H9 (cell line): ENCODE measurements around the gene SLC16A3. TPM values are rescaled to one million over a fixed set of nuclear protein-coding genes. Genes with fewer than 3 reads are reported as not detected.

ENCODE experiments used
- DNase-seq: peaks from one replicate; pipeline ENCODE4 v3.0.0-alpha.2; 2017
- H2AFZ ChIP-seq: one replicate; pipeline ENCODE4 v1.6.1; 2013; ENCODE audit warnings: mild to moderate bottlenecking, low read length, control low read depth, moderate library complexity
- H2AK5ac ChIP-seq: 2 replicates; pipeline ENCODE4 v1.6.1; 2013; ENCODE audit warnings: low read length, control low read depth, mixed read lengths; ENCODE audit not compliant: insufficient read length
- H2BK120ac ChIP-seq: one replicate; pipeline ENCODE4 v1.6.1; 2013; ENCODE audit warnings: low read depth, mild to moderate bottlenecking, low read length, control low read depth, inconsistent platforms; ENCODE audit not compliant: poor library complexity, severe bottlenecking
- H2BK12ac ChIP-seq: 2 replicates; pipeline ENCODE4 v1.6.1; 2013; ENCODE audit warnings: low read length, control low read depth, mixed read lengths, low read depth; ENCODE audit not compliant: insufficient read length
- H2BK15ac ChIP-seq: 2 replicates; pipeline ENCODE4 v1.6.1; 2013; ENCODE audit warnings: low read depth, low read length, control low read depth
- H2BK20ac ChIP-seq: one replicate; pipeline ENCODE4 v1.6.1; 2013; ENCODE audit warnings: low read depth, mild to moderate bottlenecking, low read length, control low read depth, inconsistent platforms; ENCODE audit not compliant: poor library complexity, severe bottlenecking
- H2BK5ac ChIP-seq: 2 replicates; pipeline ENCODE4 v1.6.1; 2013; ENCODE audit warnings: low read length, control low read depth, mixed read lengths; ENCODE audit not compliant: insufficient read length
- H3K14ac ChIP-seq: 2 replicates; pipeline ENCODE4 v1.6.1; 2013; ENCODE audit warnings: low read length, control low read depth; ENCODE audit not compliant: insufficient read depth
- H3K18ac ChIP-seq: 2 replicates; pipeline ENCODE4 v1.6.1; 2013; ENCODE audit warnings: low read depth, mild to moderate bottlenecking, mixed read lengths, low read length, control low read depth; ENCODE audit not compliant: insufficient read length
- H3K23ac ChIP-seq: 2 replicates; pipeline ENCODE4 v1.6.1; 2013; ENCODE audit warnings: low read length, control low read depth, mixed read lengths, low read depth; ENCODE audit not compliant: insufficient read length
- H3K23me2 ChIP-seq: 2 replicates; pipeline ENCODE4 v1.6.1; 2013; ENCODE audit warnings: low read depth, mild to moderate bottlenecking, mixed read lengths, low read length, control low read depth; ENCODE audit not compliant: insufficient read length, poor library complexity, severe bottlenecking
- H3K27ac ChIP-seq: 2 replicates; pipeline ENCODE4 v1.5.1; 2013; ENCODE audit warnings: low read length, control low read depth, mixed read lengths, low read depth; ENCODE audit not compliant: insufficient read length
- H3K27me3 ChIP-seq: 2 replicates; pipeline ENCODE4 v1.6.1; 2013; ENCODE audit warnings: low read length, control low read depth, inconsistent platforms; ENCODE audit not compliant: insufficient read depth
- H3K4ac ChIP-seq: 2 replicates; pipeline ENCODE4 v1.6.1; 2013; ENCODE audit warnings: low read depth, mild to moderate bottlenecking, control low read depth, inconsistent platforms, low read length, moderate library complexity
- H3K4me1 ChIP-seq: 2 replicates; pipeline ENCODE4 v1.6.1; 2013; ENCODE audit warnings: low read length, control low read depth, inconsistent platforms; ENCODE audit not compliant: insufficient read depth
- H3K4me2 ChIP-seq: 2 replicates; pipeline ENCODE4 v1.6.1; 2013; ENCODE audit warnings: low read length, control low read depth, mixed read lengths; ENCODE audit not compliant: insufficient read length, insufficient read depth
- H3K56ac ChIP-seq: 2 replicates; pipeline ENCODE4 v1.6.1; 2013; ENCODE audit warnings: low read depth, mild to moderate bottlenecking, mixed read lengths, low read length, control low read depth; ENCODE audit not compliant: insufficient read length
- H3K79me1 ChIP-seq: 2 replicates; pipeline ENCODE4 v1.6.1; 2013; ENCODE audit warnings: low read depth, mild to moderate bottlenecking, moderate library complexity, low read length, control low read depth, inconsistent platforms; ENCODE audit not compliant: insufficient read depth, poor library complexity, severe bottlenecking
- H3K79me2 ChIP-seq: 2 replicates; pipeline ENCODE4 v1.6.1; 2013; ENCODE audit warnings: low read length, control low read depth, inconsistent platforms; ENCODE audit not compliant: insufficient read depth
- H3K9ac ChIP-seq: 2 replicates; pipeline ENCODE4 v1.6.1; 2013; ENCODE audit warnings: low read length, control low read depth, mixed read lengths; ENCODE audit not compliant: insufficient read length; ENCODE audit errors: extremely low read depth
- H3K9me3 ChIP-seq: one replicate; pipeline ENCODE4 v1.6.1; 2013; ENCODE audit warnings: low read depth, low read length, inconsistent platforms; ENCODE audit not compliant: control insufficient read depth
- H3T11ph ChIP-seq: one replicate; pipeline ENCODE4 v1.6.1; 2013; ENCODE audit warnings: mild to moderate bottlenecking, low read length, control low read depth, inconsistent platforms
- H4K20me1 ChIP-seq: one replicate; pipeline ENCODE4 v1.6.1; 2013; ENCODE audit not compliant: control insufficient read depth, insufficient read length, insufficient read depth
- H4K5ac ChIP-seq: 2 replicates; pipeline ENCODE4 v1.6.1; 2013; ENCODE audit warnings: low read depth, mild to moderate bottlenecking, mixed read lengths, low read length, control low read depth; ENCODE audit not compliant: insufficient read length
- H4K8ac ChIP-seq: replicated peaks from 2 replicates; pipeline ENCODE4 v1.6.1; 2013; ENCODE audit warnings: low read length, control low read depth, mixed read lengths, low read depth; ENCODE audit not compliant: insufficient read length
- H4K91ac ChIP-seq: 2 replicates; pipeline ENCODE4 v1.6.1; 2013; ENCODE audit warnings: low read depth, mild to moderate bottlenecking, moderate library complexity, mixed read lengths, low read length, control low read depth; ENCODE audit not compliant: insufficient read length
- H3K27ac Mint-ChIP-seq, 3 experiments: 2 replicates in 2 of 3; 3 replicates in 1 of 3; pipeline ENCODE4 v1.8.0; 2020 to 2021; ENCODE audit warnings: mixed read lengths in 3 of 3, mild to moderate bottlenecking in 1 of 3, moderate library complexity in 1 of 3
- H3K27me3 Mint-ChIP-seq: 2 replicates; pipeline ENCODE4 v1.8.0; 2021; ENCODE audit warnings: low read depth, mild to moderate bottlenecking, moderate library complexity, mixed read lengths
- H3K36me3 Mint-ChIP-seq, 3 experiments: 2 replicates in 2 of 3; 3 replicates in 1 of 3; pipeline ENCODE4 v1.8.0; 2020 to 2021; ENCODE audit warnings: low read depth in 3 of 3, mixed read lengths in 3 of 3; ENCODE audit not compliant: insufficient read depth in 1 of 3
- H3K4me1 Mint-ChIP-seq, 2 experiments: 2 replicates each; pipeline ENCODE4 v1.8.0; 2020; ENCODE audit warnings: mixed read lengths in 2 of 2
- H3K4me3 Mint-ChIP-seq, 2 experiments: 2 replicates in 1 of 2; 3 replicates in 1 of 2; pipeline ENCODE4 v1.8.0; 2020 to 2021; ENCODE audit warnings: mild to moderate bottlenecking in 2 of 2, mixed read lengths in 2 of 2, moderate library complexity in 1 of 2
- H3K9me3 Mint-ChIP-seq, 2 experiments: 2 replicates in 1 of 2; 3 replicates in 1 of 2; pipeline ENCODE4 v1.8.0; 2020; ENCODE audit warnings: mild to moderate bottlenecking in 2 of 2, mixed read lengths in 2 of 2, moderate library complexity in 1 of 2
- WGBS: extraction: QIAGEN DNeasy Blood & Tissue Kit; methylation state at CpG from one replicate; pipeline ENCODE4 v1.1.7; 2013; ENCODE audit warnings: missing lambda C conversion rate, low lambda C conversion rate, mixed read lengths; ENCODE audit not compliant: insufficient read length; ENCODE audit errors: extremely low coverage; 5-methylcytosine and 5-hydroxymethylcytosine counted together
- microRNA-seq: library from miRNA; unstranded; fragments of <30 nt; microRNA quantifications from one replicate; pipeline ENCODE4, GENCODE V29; 2020; ENCODE audit warnings: borderline microRNAs expressed
- total RNA-seq: library from RNA; stranded (reverse); gene quantifications from 2 replicates; pipeline ENCODE4 v1.2.1, GENCODE V29; 2021
- TF ChIP-seq, protein P1 (sequence below): fragments of 200-600 bp; sonication (generic); conservative IDR thresholded peaks from 3 replicates; pipeline ENCODE4 v1.8.0; 2021; ENCODE audit warnings: antibody characterized with exemption, mild to moderate bottlenecking

Gene SLC16A3
- total RNA-seq, 1 experiment from 2014 or later, result 28.4 TPM

DNA sequence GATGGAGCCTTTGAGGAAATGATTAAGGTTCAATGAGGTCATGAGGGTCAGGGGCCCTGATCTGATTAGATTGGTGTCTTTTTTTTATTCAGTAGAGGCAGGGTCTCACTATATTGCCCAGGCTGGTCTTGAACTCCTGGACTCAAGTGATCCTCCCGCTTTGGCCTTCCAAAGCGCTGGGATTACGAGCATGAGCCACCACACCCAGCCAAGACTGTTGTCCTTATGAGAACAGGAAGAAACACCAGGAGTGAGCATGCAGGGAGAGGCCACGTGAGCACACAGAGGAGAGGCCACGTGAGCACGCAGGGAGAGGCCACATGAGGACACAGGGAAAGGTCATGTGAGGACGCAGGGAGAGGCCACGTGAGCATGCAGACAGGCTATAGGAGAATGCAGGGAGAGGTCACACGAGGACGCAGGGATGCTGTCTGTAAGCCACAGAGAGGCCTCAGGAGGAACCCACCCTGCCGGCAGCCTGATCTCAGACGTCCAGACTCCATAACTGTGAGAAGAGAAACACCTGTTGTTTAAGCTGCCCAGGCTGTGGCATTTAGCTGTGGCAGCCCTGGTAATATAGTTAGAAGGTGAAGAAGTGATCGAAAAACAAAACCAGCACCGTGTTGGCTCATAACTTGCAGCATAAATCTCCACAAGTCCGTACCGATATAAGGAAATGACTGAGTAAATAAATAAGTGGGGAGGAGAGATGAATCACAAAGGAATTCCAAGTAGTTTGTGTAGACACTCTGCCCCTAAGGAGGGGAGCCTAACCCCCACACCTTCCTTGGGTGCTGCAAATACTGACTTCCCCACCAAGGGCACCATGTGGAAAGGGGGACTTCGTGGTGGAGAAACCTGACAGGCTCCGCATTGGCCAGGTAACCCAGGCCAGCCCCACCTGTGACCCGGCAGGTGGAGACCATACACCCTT, 59.3 kb downstream of the SLC16A3 start:
- no peak overlapping the region for H3K4me2 ChIP-seq
- no peak overlapping the region for H3K4ac ChIP-seq
- no peak overlapping the region for H3K9ac ChIP-seq
- H3K56ac ChIP-seq, result no peak overlapping the region
- no peak overlapping the region for H3K18ac ChIP-seq
- H4K5ac ChIP-seq, result no peak overlapping the region
- H2BK5ac ChIP-seq, result no peak overlapping the region
- no CpG with 5 or more reads among the region's 19 CpGs for WGBS
- DNase-seq, result no peak
- H3K9me3 ChIP-seq, result no peaks in the 10 kb centered on the region
- H2AK5ac ChIP-seq, result no peak overlapping the region
- no peak overlapping the region for H2BK15ac ChIP-seq
- H4K91ac ChIP-seq, result no peak overlapping the region
- H4K8ac ChIP-seq, result no peak overlapping the region
- no peak overlapping the region for H3K4me3 Mint-ChIP-seq
- no peak overlapping the region for H3K27ac ChIP-seq
- no peak overlapping the region for H3K14ac ChIP-seq
- no peaks in the 10 kb centered on the region for H3K4me1 ChIP-seq
- no peak overlapping the region for H3K23ac ChIP-seq
- no peak overlapping the region for H2BK20ac ChIP-seq
- H3K79me2 ChIP-seq, result no peaks in the 10 kb centered on the region
- peaks cover 0 to 5% of the 10 kb centered on the region in 2 experiments; a peak in 1 of 5 replicates for H3K9me3 Mint-ChIP-seq
- no peak overlapping the region for H2BK12ac ChIP-seq
- no peak overlapping the region for H3T11ph ChIP-seq
- H2BK120ac ChIP-seq, result no peak overlapping the region
- H3K36me3 Mint-ChIP-seq, result no peaks in the 10 kb centered on the region
- H3K27ac Mint-ChIP-seq, result no peak overlapping the region
- H3K23me2 ChIP-seq, result peaks cover 3% of the 10 kb centered on the region
- H3K27me3 Mint-ChIP-seq, result peaks cover 13% of the 10 kb centered on the region
- no peaks in the 10 kb centered on the region for H4K20me1 ChIP-seq
- H2AFZ ChIP-seq, result no peak overlapping the region
- TF ChIP-seq, protein P1, sequence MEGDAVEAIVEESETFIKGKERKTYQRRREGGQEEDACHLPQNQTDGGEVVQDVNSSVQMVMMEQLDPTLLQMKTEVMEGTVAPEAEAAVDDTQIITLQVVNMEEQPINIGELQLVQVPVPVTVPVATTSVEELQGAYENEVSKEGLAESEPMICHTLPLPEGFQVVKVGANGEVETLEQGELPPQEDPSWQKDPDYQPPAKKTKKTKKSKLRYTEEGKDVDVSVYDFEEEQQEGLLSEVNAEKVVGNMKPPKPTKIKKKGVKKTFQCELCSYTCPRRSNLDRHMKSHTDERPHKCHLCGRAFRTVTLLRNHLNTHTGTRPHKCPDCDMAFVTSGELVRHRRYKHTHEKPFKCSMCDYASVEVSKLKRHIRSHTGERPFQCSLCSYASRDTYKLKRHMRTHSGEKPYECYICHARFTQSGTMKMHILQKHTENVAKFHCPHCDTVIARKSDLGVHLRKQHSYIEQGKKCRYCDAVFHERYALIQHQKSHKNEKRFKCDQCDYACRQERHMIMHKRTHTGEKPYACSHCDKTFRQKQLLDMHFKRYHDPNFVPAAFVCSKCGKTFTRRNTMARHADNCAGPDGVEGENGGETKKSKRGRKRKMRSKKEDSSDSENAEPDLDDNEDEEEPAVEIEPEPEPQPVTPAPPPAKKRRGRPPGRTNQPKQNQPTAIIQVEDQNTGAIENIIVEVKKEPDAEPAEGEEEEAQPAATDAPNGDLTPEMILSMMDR, result no peak
- peaks cover 8 to 18% of the 10 kb centered on the region in 2 experiments for H3K4me1 Mint-ChIP-seq
- H3K79me1 ChIP-seq, result no peaks in the 10 kb centered on the region
- no peaks in the 10 kb centered on the region for H3K27me3 ChIP-seq

Small RNAs within 50 kb of the gene (microRNA-seq; reads per million reads assigned to microRNA genes)
- gene MIR6787, result not detected

Other genes with a start within 250 kb of the SLC16A3 start
- gene CENPX, start 206.2 kb upstream of the SLC16A3 start, total RNA-seq, result 77.9 and 82.8 TPM in 2 replicates
- 28.7 and 30.6 TPM in 2 replicates for gene LRRC45, start 205.7 kb upstream of the SLC16A3 start, total RNA-seq
- 84.8 and 85.8 TPM in 2 replicates for gene RAC3, start 197.4 kb upstream of the SLC16A3 start, total RNA-seq
- 90.6 and 93.6 TPM in 2 replicates for gene DCXR, start 191.3 kb upstream of the SLC16A3 start, total RNA-seq
- gene RFNG, start 177.2 kb upstream of the SLC16A3 start, total RNA-seq, result 34.0 and 36.5 TPM in 2 replicates
- 164 TPM in 2 replicates for gene GPS1, start 177.1 kb upstream of the SLC16A3 start, total RNA-seq
- 103 and 104 TPM in 2 replicates for gene DUS1L, start 163.2 kb upstream of the SLC16A3 start, total RNA-seq
- gene FASN, start 130.8 kb upstream of the SLC16A3 start, total RNA-seq, result 420 and 433 TPM in 2 replicates
- 11.0 and 14.6 TPM in 2 replicates for gene CCDC57, start 16.2 kb upstream of the SLC16A3 start, total RNA-seq
- gene CSNK1D, start 44.7 kb downstream of the SLC16A3 start, total RNA-seq, result 137 and 144 TPM in 2 replicates
- gene CD7, start 88.6 kb downstream of the SLC16A3 start, total RNA-seq, result 0.22 and 0.35 TPM in 2 replicates
- 0.28 and 0.70 TPM in 2 replicates for gene SECTM1, start 104.7 kb downstream of the SLC16A3 start, total RNA-seq
- 1.4 and 1.5 TPM in 2 replicates for gene TEX19, start 130.2 kb downstream of the SLC16A3 start, total RNA-seq
- 0.75 and 0.94 TPM in 2 replicates for gene UTS2R, start 142.7 kb downstream of the SLC16A3 start, total RNA-seq
- 23.2 and 24.1 TPM in 2 replicates for gene HEXD, start 189.3 kb downstream of the SLC16A3 start, total RNA-seq
- 25.4 and 27.8 TPM in 2 replicates for gene OGFOD3, start 189.5 kb downstream of the SLC16A3 start, total RNA-seq
- gene CYBC1, start 221.7 kb downstream of the SLC16A3 start, total RNA-seq, result 80.4 and 81.7 TPM in 2 replicates
- 124 and 129 TPM in 2 replicates for gene NARF, start 229.7 kb downstream of the SLC16A3 start, total RNA-seq